ENCODE measurements around the gene BDH1.
A peak's percentile ranks its signal among the peaks of the same experiment; 100 is the strongest.

The BDH1 gene

GRCh38 chr3:197500812-197501211 is 55.0 kb downstream of the BDH1 start:
- no peak overlapping the region for H3K4me2 ChIP-seq
- H3K4me1 ChIP-seq = peaks cover 51% of the 10 kb centered on the region
- no peak overlapping the region for H3K27ac ChIP-seq
- no peaks in the 10 kb centered on the region for H3K36me3 ChIP-seq
- no peak for TF ChIP-seq Cebpa-rat (IDR thresholded peaks at IDR 0.05)
- no peaks in the 10 kb centered on the region for H3K27me3 ChIP-seq
- H3K9me3 ChIP-seq = peaks cover 13% of the 10 kb centered on the region; the same call in 1 of the 2 replicates
- H4K20me1 ChIP-seq = peaks cover 10% of the 10 kb centered on the region
- no peak overlapping the region for H3K9ac ChIP-seq
- no peak overlapping the region for H3K4me3 ChIP-seq

GRCh38 chr3:197499427-197499826 is 56.3 kb downstream of the BDH1 start:
- no peak for TF ChIP-seq Cebpa-rat (IDR thresholded peaks at IDR 0.05)
- 0 out of 2 replicates have a peak, but pooled peaks cover 3% of the 10 kb centered on the region for H3K27me3 ChIP-seq
- peaks cover 13% of the 10 kb centered on the region; the same call in 1 of the 2 replicates for H3K9me3 ChIP-seq
- H4K20me1 ChIP-seq = peaks cover 24% of the 10 kb centered on the region
- H3K36me3 ChIP-seq = no peaks in the 10 kb centered on the region
- H3K4me1 ChIP-seq = peaks cover 53% of the 10 kb centered on the region
- H3K4me2 ChIP-seq = no peak overlapping the region
- no peak overlapping the region for H3K9ac ChIP-seq
- no peak overlapping the region for H3K4me3 ChIP-seq
- H3K27ac ChIP-seq = no peak overlapping the region

- no peak overlapping the region for H3K27ac ChIP-seq
Measured at GRCh38 chr3:197498499-197499241, 57.1 kb downstream of the BDH1 start.

GRCh38 chr3:197496746-197497125 is 59.0 kb downstream of the BDH1 start:
- no peak for TF ChIP-seq Cebpa-rat (IDR thresholded peaks at IDR 0.05)
- H3K36me3 ChIP-seq = no peaks in the 10 kb centered on the region
- peaks cover 46% of the 10 kb centered on the region for H3K4me1 ChIP-seq
- H3K4me2 ChIP-seq = peak overlapping the region; percentile 96
- peaks cover 11% of the 10 kb centered on the region; the same call in 1 of the 2 replicates for H3K9me3 ChIP-seq
- no peak overlapping the region for H3K27ac ChIP-seq
- H3K4me3 ChIP-seq = 0 out of 2 replicates have a peak overlapping the region, but pooled peaks have one; percentile 34
- peaks cover 32% of the 10 kb centered on the region for H4K20me1 ChIP-seq
- H3K9ac ChIP-seq = peak overlapping the region; percentile 23; the same call in 1 of the 2 replicates
- peaks cover 24% of the 10 kb centered on the region; the same call in 1 of the 2 replicates for H3K27me3 ChIP-seq

More at GRCh38 chr3:197498499-197499241, 57.1 kb downstream of the BDH1 start:
- peaks cover 8% of the 10 kb centered on the region; the same call in 1 of the 2 replicates for H3K27me3 ChIP-seq
- peaks cover 31% of the 10 kb centered on the region for H4K20me1 ChIP-seq
- peaks cover 13% of the 10 kb centered on the region; the same call in 1 of the 2 replicates for H3K9me3 ChIP-seq
- H3K4me2 ChIP-seq = peak overlapping the region; percentile 96
- H3K4me1 ChIP-seq = peaks cover 54% of the 10 kb centered on the region
- no peaks in the 10 kb centered on the region for H3K36me3 ChIP-seq
- H3K4me3 ChIP-seq = no peak overlapping the region
- H3K9ac ChIP-seq = no peak overlapping the region
- no peak for TF ChIP-seq Cebpa-rat (IDR thresholded peaks at IDR 0.05)

GRCh38 chr3:197495999-197496745 is 59.6 kb downstream of the BDH1 start:
- Histone ChIP-seq H3K36me3 (no peaks in the 10 kb centered on the region), H3K4me3 (peak overlapping the region; percentile 34), H3K27me3 (peaks cover 24% of the 10 kb centered on the region; the same call in 1 of the 2 replicates), H3K4me1 (peaks cover 44% of the 10 kb centered on the region), H3K9ac (peak overlapping the region; percentile 23; the same call in 1 of the 2 replicates), H3K27ac (0 out of 2 replicates have a peak overlapping the region, but pooled peaks have one; percentile 8), H3K9me3 (peaks cover 9% of the 10 kb centered on the region; the same call in 1 of the 2 replicates), H3K4me2 (peak overlapping the region; percentile 96), H4K20me1 (peaks cover 32% of the 10 kb centered on the region)
- TF ChIP-seq Cebpa-rat (IDR thresholded peaks at IDR 0.05) = no peak

GRCh38 chr3:197495499-197495898 is 60.3 kb downstream of the BDH1 start:
- Histone ChIP-seq H3K4me1 (peaks cover 44% of the 10 kb centered on the region), H3K4me3 (peak overlapping the region; percentile 34; the same call in 1 of the 2 replicates), H3K27ac (peak overlapping the region; percentile 8; the same call in 1 of the 2 replicates), H3K9me3 (peaks cover 9% of the 10 kb centered on the region; the same call in 1 of the 2 replicates), H3K4me2 (peak overlapping the region; percentile 96), H4K20me1 (peaks cover 32% of the 10 kb centered on the region), H3K36me3 (no peaks in the 10 kb centered on the region), H3K9ac (peak overlapping the region; percentile 4; the same call in 1 of the 2 replicates), H3K27me3 (peaks cover 24% of the 10 kb centered on the region; the same call in 1 of the 2 replicates)
- no peak for TF ChIP-seq Cebpa-rat (IDR thresholded peaks at IDR 0.05)

GRCh38 chr3:197495059-197495455 is 60.7 kb downstream of the BDH1 start:
- no peak overlapping the region for H3K9ac ChIP-seq
- H3K27ac ChIP-seq = peak overlapping the region; percentile 8; the same call in 1 of the 2 replicates
- TF ChIP-seq Cebpa-rat (IDR thresholded peaks at IDR 0.05) = no peak
- H4K20me1 ChIP-seq = peaks cover 32% of the 10 kb centered on the region
- H3K9me3 ChIP-seq = peaks cover 9% of the 10 kb centered on the region; the same call in 1 of the 2 replicates
- H3K36me3 ChIP-seq = no peaks in the 10 kb centered on the region
- peaks cover 24% of the 10 kb centered on the region; the same call in 1 of the 2 replicates for H3K27me3 ChIP-seq
- 0 out of 2 replicates have a peak overlapping the region, but pooled peaks have one; percentile 34 for H3K4me3 ChIP-seq
- peaks cover 44% of the 10 kb centered on the region for H3K4me1 ChIP-seq
- H3K4me2 ChIP-seq = peak overlapping the region; percentile 96

- H3K27me3 ChIP-seq = peaks cover 24% of the 10 kb centered on the region; the same call in 1 of the 2 replicates
- peak overlapping the region; percentile 96 for H3K4me2 ChIP-seq
- H3K9me3 ChIP-seq = peaks cover 9% of the 10 kb centered on the region; the same call in 1 of the 2 replicates
- H3K9ac ChIP-seq = no peak overlapping the region
- TF ChIP-seq Cebpa-rat (IDR thresholded peaks at IDR 0.05) = no peak
- H3K36me3 ChIP-seq = no peaks in the 10 kb centered on the region
- H3K27ac ChIP-seq = no peak overlapping the region
- H4K20me1 ChIP-seq = peaks cover 32% of the 10 kb centered on the region
- H3K4me1 ChIP-seq = peaks cover 44% of the 10 kb centered on the region
- H3K4me3 ChIP-seq = no peak overlapping the region
Measured at GRCh38 chr3:197494366-197495058, 61.3 kb downstream of the BDH1 start.

GRCh38 chr3:197493049-197493448 is 62.7 kb downstream of the BDH1 start:
- Histone ChIP-seq H3K9ac (no peak overlapping the region), H3K4me3 (no peak overlapping the region), H3K27ac (no peak overlapping the region), H3K4me2 (no peak overlapping the region), H3K27me3 (peaks cover 24% of the 10 kb centered on the region; the same call in 1 of the 2 replicates), H3K4me1 (peaks cover 40% of the 10 kb centered on the region), H3K9me3 (no peaks in the 10 kb centered on the region), H3K36me3 (no peaks in the 10 kb centered on the region), H4K20me1 (peaks cover 32% of the 10 kb centered on the region)
- TF ChIP-seq Cebpa-rat (IDR thresholded peaks at IDR 0.05) = no peak
